ENCODE data around the gene YIPF4. TPM values are rescaled to one million over a fixed set of nuclear protein-coding genes. Genes with fewer than 3 reads are reported as not detected.

The YIPF4 gene
- total and polyA plus RNA-seq, 2 of the 8 experiments (the other 6 are each of a cell fraction or from before 2014, with no cell fraction given): 2.9 to 21.4 TPM

DNA sequence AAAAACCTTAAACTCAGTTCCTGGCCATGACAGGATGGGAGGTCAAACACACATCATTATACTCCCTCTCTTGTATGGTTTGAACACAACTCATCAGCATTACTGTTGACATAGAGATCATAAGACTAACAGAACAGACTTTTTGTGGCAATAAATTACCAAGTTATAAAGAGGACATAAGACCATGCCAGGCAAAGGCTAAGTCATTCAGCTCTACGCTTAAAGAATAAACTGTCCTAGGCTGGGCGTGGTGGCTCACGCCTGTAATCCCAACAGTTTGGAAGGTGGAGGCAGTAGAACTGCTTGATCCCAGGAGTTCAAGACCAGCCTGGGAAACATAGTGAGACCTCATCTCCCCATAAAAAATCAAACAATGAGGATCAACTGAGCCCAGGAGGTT lies 29.4 kb upstream of the YIPF4 start:
- no peak for DNase-seq (ENCODE audit: low read depth in 1 of 2, low spot score in 2 of 2)
- Histone ChIP-seq H3K4me3 (ENCODE audit: extremely low read depth in 1 of 4, insufficient read depth in 2 of 4, low read depth in 3 of 4, low read length in 4 of 4) (no peak overlapping the region), H2BK20ac (ENCODE audit: low read length) (no peak overlapping the region), H3K9me3 (ENCODE audit: insufficient read depth in 2 of 2, low read depth in 1 of 2, low read length in 1 of 2) (no peaks in the 10 kb centered on the region), H2BK12ac (ENCODE audit: low read depth, low read length) (no peak overlapping the region), H3K79me1 (ENCODE audit: low read depth, low read length) (no peaks in the 10 kb centered on the region), H4K20me1 (replicated peaks in 1 of 2; ENCODE audit: control insufficient read depth in 1 of 2, insufficient read depth in 2 of 2, low read length in 2 of 2) (no peaks in the 10 kb centered on the region), H3K23me2 (ENCODE audit: low read depth, low read length) (no peaks in the 10 kb centered on the region), H2BK15ac (ENCODE audit: low read length) (no peak overlapping the region), H4K8ac (ENCODE audit: extremely low read depth, insufficient read depth, low read length) (no peak overlapping the region), H3K9ac (replicated peaks in 1 of 4; ENCODE audit: extremely low read depth in 1 of 4, low read depth in 3 of 4, low read length in 3 of 4) (no peak overlapping the region), H2AK5ac (ENCODE audit: low read depth, low read length) (no peak overlapping the region), H4K5ac (ENCODE audit: insufficient read length, low read depth, low read length) (no peak overlapping the region), H2AFZ (ENCODE audit: low read length) (no peak overlapping the region), H3K56ac (replicated peaks; ENCODE audit: insufficient read length, low read depth, low read length) (no peak overlapping the region), H3K4me2 (ENCODE audit: insufficient read depth in 1 of 2, low read depth in 2 of 2, low read length in 2 of 2) (no peak overlapping the region), H2BK120ac (replicated peaks; ENCODE audit: low read depth, low read length) (no peak overlapping the region), H3K23ac (ENCODE audit: insufficient read length) (no peak overlapping the region), H2BK5ac (ENCODE audit: low read depth, low read length) (no peak overlapping the region), H3K27me3 (replicated peaks in 1 of 4; ENCODE audit: control insufficient read depth in 3 of 4, extremely low read depth in 1 of 4, insufficient read depth in 3 of 4, low read length in 3 of 4) (peaks cover 0 to 2% (median 0%) of the 10 kb centered on the region in 4 experiments; a peak in 1 of 7 replicates), H3K36me3 (ENCODE audit: control insufficient read depth in 2 of 4, insufficient read depth in 4 of 4, low read length in 3 of 4) (no peaks in the 10 kb centered on the region), H3K4me1 (replicated peaks in 1 of 4; ENCODE audit: control insufficient read depth in 3 of 4, insufficient read depth in 4 of 4, low read length in 3 of 4) (no peaks in the 10 kb centered on the region), H3K79me2 (ENCODE audit: control insufficient read depth in 1 of 2, insufficient read depth in 2 of 2, low read length in 2 of 2) (no peaks in the 10 kb centered on the region), H3K4ac (replicated peaks; ENCODE audit: insufficient read length, low read depth, low read length) (no peak overlapping the region), H3K27ac (ENCODE audit: low read depth, low read length) (no peak overlapping the region), H3K14ac (ENCODE audit: insufficient read length) (no peak overlapping the region), H4K91ac (replicated peaks; ENCODE audit: insufficient read length, low read length) (no peak overlapping the region), H3K18ac (ENCODE audit: extremely low read depth, low read length) (no peak overlapping the region)
- 90% methylated on average over 3 of the region's 3 CpGs; no CpG with 5 or more reads in 1 of the 2 experiments for WGBS, 2 experiments (ENCODE audit: extremely low coverage in 1 of 2, insufficient coverage in 1 of 2, insufficient read length in 1 of 2, insufficient replicate concordance in 2 of 2, low coverage in 1 of 2, low lambda C conversion rate in 2 of 2, missing lambda C conversion rate in 1 of 2)
- no peak for FAIRE-seq
- ChIA-PET POLR2A (ENCODE audit: partially characterized antibody) (interaction anchor here (1.1 kb wide), 1 partner anchor 10 kb away, joined by 3 read pairs; no protein-coding TSS in a partner anchor), CTCF (ENCODE audit: partially characterized antibody) (interaction anchor here (0.7 kb wide), 1 partner anchor 29 kb away, joined by 3 read pairs; no protein-coding TSS in a partner anchor)
- TF ChIP-seq EP300 (IDR thresholded peaks at IDR 0.05; ENCODE audit: borderline replicate concordance in 1 of 2, low read depth in 2 of 2, low read length in 2 of 2) (no peak), NANOG (IDR thresholded peaks at IDR 0.05; ENCODE audit: insufficient read depth, low read depth, low read length, poor library complexity, severe bottlenecking) (no peak), SP4 (IDR thresholded peaks at IDR 0.05; ENCODE audit: low read length) (no peak), RNF2 (IDR thresholded peaks at IDR 0.05; ENCODE audit: borderline replicate concordance, low read depth, low read length, missing control alignments, poor library complexity, severe bottlenecking) (no peak), CBX5 (IDR thresholded peaks at IDR 0.05; ENCODE audit: low read depth, low read length) (no peak), POU5F1 (IDR thresholded peaks at IDR 0.05; ENCODE audit: low read depth, low read length) (no peak), GTF2F1 (IDR thresholded peaks at IDR 0.05; ENCODE audit: borderline replicate concordance, low read depth, low read length) (no peak), SP2 (IDR thresholded peaks at IDR 0.05; ENCODE audit: low read length) (no peak)
- TF ChIP-seq, protein P1, sequence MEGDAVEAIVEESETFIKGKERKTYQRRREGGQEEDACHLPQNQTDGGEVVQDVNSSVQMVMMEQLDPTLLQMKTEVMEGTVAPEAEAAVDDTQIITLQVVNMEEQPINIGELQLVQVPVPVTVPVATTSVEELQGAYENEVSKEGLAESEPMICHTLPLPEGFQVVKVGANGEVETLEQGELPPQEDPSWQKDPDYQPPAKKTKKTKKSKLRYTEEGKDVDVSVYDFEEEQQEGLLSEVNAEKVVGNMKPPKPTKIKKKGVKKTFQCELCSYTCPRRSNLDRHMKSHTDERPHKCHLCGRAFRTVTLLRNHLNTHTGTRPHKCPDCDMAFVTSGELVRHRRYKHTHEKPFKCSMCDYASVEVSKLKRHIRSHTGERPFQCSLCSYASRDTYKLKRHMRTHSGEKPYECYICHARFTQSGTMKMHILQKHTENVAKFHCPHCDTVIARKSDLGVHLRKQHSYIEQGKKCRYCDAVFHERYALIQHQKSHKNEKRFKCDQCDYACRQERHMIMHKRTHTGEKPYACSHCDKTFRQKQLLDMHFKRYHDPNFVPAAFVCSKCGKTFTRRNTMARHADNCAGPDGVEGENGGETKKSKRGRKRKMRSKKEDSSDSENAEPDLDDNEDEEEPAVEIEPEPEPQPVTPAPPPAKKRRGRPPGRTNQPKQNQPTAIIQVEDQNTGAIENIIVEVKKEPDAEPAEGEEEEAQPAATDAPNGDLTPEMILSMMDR (IDR thresholded peaks at IDR 0.05; ENCODE audit: control extremely low read depth in 1 of 3, insufficient read depth in 1 of 3, low read depth in 1 of 3, low read length in 3 of 3): no peak
- TF ChIP-seq, protein P2, sequence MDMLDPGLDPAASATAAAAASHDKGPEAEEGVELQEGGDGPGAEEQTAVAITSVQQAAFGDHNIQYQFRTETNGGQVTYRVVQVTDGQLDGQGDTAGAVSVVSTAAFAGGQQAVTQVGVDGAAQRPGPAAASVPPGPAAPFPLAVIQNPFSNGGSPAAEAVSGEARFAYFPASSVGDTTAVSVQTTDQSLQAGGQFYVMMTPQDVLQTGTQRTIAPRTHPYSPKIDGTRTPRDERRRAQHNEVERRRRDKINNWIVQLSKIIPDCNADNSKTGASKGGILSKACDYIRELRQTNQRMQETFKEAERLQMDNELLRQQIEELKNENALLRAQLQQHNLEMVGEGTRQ (IDR thresholded peaks at IDR 0.05; ENCODE audit: low read length): no peak

Measured in H1 (cell line).